Sigmoid colon (tissue), 7 donors: Measurements from ENCODE around the gene MED13L. TPM values are rescaled to one million over a fixed set of nuclear protein-coding genes. Genes with fewer than 3 reads are reported as not detected.

Experiments
- DNase-seq: peaks from one replicate; pipeline ENCODE4 v3.0.0-alpha.2; 2019
- H3K27ac ChIP-seq, 4 donors: fragments of 200-600 bp; sonication (generic); one replicate each; pipeline ENCODE4 v1.5.1; 2016 to 2019; ENCODE audit warnings: mild to moderate bottlenecking in 1 of 4
- H3K27me3 ChIP-seq, 3 donors: fragments of 200-600 bp; sonication (generic); one replicate each; pipeline ENCODE4 v1.5.1; 2019; ENCODE audit warnings: mild to moderate bottlenecking in 1 of 3
- H3K36me3 ChIP-seq, 4 donors: fragments of 200-600 bp; sonication (generic); one replicate each; pipeline ENCODE4 v1.5.1; 2016 to 2019
- H3K4me1 ChIP-seq, 4 donors: fragments of 200-600 bp; sonication (generic); one replicate each; pipeline ENCODE4 v1.5.1; 2017 to 2019
- H3K4me3 ChIP-seq, 4 donors: fragments of 200-600 bp; sonication (generic); one replicate each; pipeline ENCODE4 v1.5.1; 2017 to 2019; ENCODE audit warnings: mild to moderate bottlenecking in 2 of 4, moderate library complexity in 1 of 4
- H3K9me3 ChIP-seq, 4 donors: fragments of 200-600 bp in 3 of 4; sonication (generic) in 3 of 4; one replicate each; pipeline versions ENCODE4 v1.5.1 to v1.6.1; 2013 to 2019
- CTCF ChIP-seq, 4 experiments: fragments of 450-650 bp in 3 of 4; fragments of 200-600 bp in 1 of 4; IDR thresholded peaks; one replicate each; pipeline ENCODE4 v1.5.1; 2016 to 2019; ENCODE audit warnings: antibody characterized with exemption in 4 of 4, mild to moderate bottlenecking in 3 of 4, moderate library complexity in 2 of 4
- EP300 ChIP-seq, 4 donors: sonication (generic); formaldehyde crosslinking; IDR thresholded peaks; one replicate each; pipeline ENCODE4 v1.6.1; 2017; ENCODE audit warnings: antibody characterized with exemption in 4 of 4
- POLR2A ChIP-seq, 2 donors: fragments of 450-650 bp; IDR thresholded peaks; one replicate each; pipeline ENCODE4 v1.6.1; 2016; ENCODE audit warnings: antibody characterized with exemption in 2 of 2, mild to moderate bottlenecking in 2 of 2, moderate library complexity in 2 of 2
- POLR2AphosphoS5 ChIP-seq, 4 donors: sonication (generic); formaldehyde crosslinking; IDR thresholded peaks; one replicate each; pipeline ENCODE4 v1.6.1; 2017; ENCODE audit warnings: antibody characterized with exemption in 4 of 4
- WGBS, 2 donors: extraction: QIAGEN DNeasy Blood & Tissue Kit; methylation state at CpG; one replicate each; pipeline ENCODE4 v1.1.7; 2013; 5-methylcytosine and 5-hydroxymethylcytosine counted together
- intact Hi-C: fragments of 100-400 bp; cut with DNase I; formaldehyde crosslinking; loops from one replicate; pipeline ENCODE4 v1.15.1; 2023
- polyA plus RNA-seq, 3 donors: library from polyadenylated mRNA; stranded (reverse); fragments of 200-250 nt; gene quantifications; one replicate each; pipeline ENCODE4 v1.2.3, GENCODE V29; 2013
- total RNA-seq, 4 donors: library from RNA; depleted of rRNA; stranded (reverse); fragments of >200 nt; gene quantifications; one replicate each; pipeline ENCODE4 v1.1.0, GENCODE V29; 2016
- donor health status: healthy with polysubstance abuse.
- donor health status: Bipolar disorder and iron deficiency.
- donor health status: healthy.

MED13L gene
- total and polyA plus RNA-seq, 7 donors: 12.5 to 246 (median 151) TPM

GRCh38 chr12:115944837-115945490 is 332.5 kb downstream of the MED13L start:
- no peak for TF ChIP-seq POLR2A (IDR thresholded peaks at IDR 0.05)
- TF ChIP-seq POLR2AphosphoS5 (IDR thresholded peaks at IDR 0.05): no peak
- TF ChIP-seq EP300 (IDR thresholded peaks at IDR 0.05): no peak
- no peak for TF ChIP-seq CTCF (IDR thresholded peaks at IDR 0.05)
- no peak overlapping the region for H3K4me3 ChIP-seq
- DNase-seq: peak; percentile 69
- H3K27ac ChIP-seq: no peak overlapping the region
- H3K36me3 ChIP-seq: peaks cover 0 to under 1% (median 0%) of the 10 kb centered on the region in 4 donors
- intact Hi-C loops: no loop called here
- no peaks in the 10 kb centered on the region for H3K4me1 ChIP-seq
- peaks cover 0 to 6% (median 0%) of the 10 kb centered on the region in 3 donors for H3K27me3 ChIP-seq
- WGBS, 2 donors: 90 to 92% methylated on average over 24 of the region's 24 CpGs
- no peaks in the 10 kb centered on the region for H3K9me3 ChIP-seq

GRCh38 chr12:115944392-115944742 is 333.1 kb downstream of the MED13L start:
- H3K36me3 ChIP-seq: no peaks in the 10 kb centered on the region
- DNase-seq: no peak
- no peak overlapping the region for H3K4me3 ChIP-seq
- H3K27me3 ChIP-seq: peaks cover 0 to 6% (median 0%) of the 10 kb centered on the region in 3 donors
- intact Hi-C loops: no loop called here
- no peaks in the 10 kb centered on the region for H3K9me3 ChIP-seq
- WGBS, 2 donors: 95% methylated on average over 8 of the region's 8 CpGs
- TF ChIP-seq POLR2A (IDR thresholded peaks at IDR 0.05) (no peak), CTCF (IDR thresholded peaks at IDR 0.05) (no peak), EP300 (IDR thresholded peaks at IDR 0.05) (no peak), POLR2AphosphoS5 (IDR thresholded peaks at IDR 0.05) (no peak)
- no peak overlapping the region for H3K27ac ChIP-seq
- H3K4me1 ChIP-seq: no peaks in the 10 kb centered on the region

GRCh38 chr12:115943630-115944391 is 333.7 kb downstream of the MED13L start:
- TF ChIP-seq POLR2A (IDR thresholded peaks at IDR 0.05) (no peak), CTCF (IDR thresholded peaks at IDR 0.05) (no peak), EP300 (IDR thresholded peaks at IDR 0.05) (no peak), POLR2AphosphoS5 (IDR thresholded peaks at IDR 0.05) (no peak)
- intact Hi-C loops: no loop called here
- DNase-seq: no peak
- Histone ChIP-seq H3K9me3 (no peaks in the 10 kb centered on the region), H3K36me3 (no peaks in the 10 kb centered on the region), H3K27me3 (peaks cover 0 to 6% (median 0%) of the 10 kb centered on the region in 3 donors), H3K27ac (no peak overlapping the region), H3K4me1 (no peaks in the 10 kb centered on the region), H3K4me3 (no peak overlapping the region)
- WGBS, 2 donors: 66 to 73% methylated on average over 13 of the region's 13 CpGs

- no peak overlapping the region for H3K4me3 ChIP-seq
- no peak for TF ChIP-seq EP300 (IDR thresholded peaks at IDR 0.05)
- TF ChIP-seq CTCF (IDR thresholded peaks at IDR 0.05): no peak
- no peak for TF ChIP-seq POLR2AphosphoS5 (IDR thresholded peaks at IDR 0.05)
- no peak for TF ChIP-seq POLR2A (IDR thresholded peaks at IDR 0.05)
- no peaks in the 10 kb centered on the region for H3K36me3 ChIP-seq
- WGBS, 2 donors: 92 to 93% methylated on average over 7 of the region's 7 CpGs
- H3K27me3 ChIP-seq: peaks cover 0 to 6% (median 0%) of the 10 kb centered on the region in 3 donors
- no peak for DNase-seq
- no peaks in the 10 kb centered on the region for H3K4me1 ChIP-seq
- intact Hi-C loops: no loop called here
- no peak overlapping the region for H3K27ac ChIP-seq
- no peaks in the 10 kb centered on the region for H3K9me3 ChIP-seq
Observed at GRCh38 chr12:115943310-115943629, 334.2 kb downstream of the MED13L start.
